GM12865 (cell line): Measurements from ENCODE around the gene LYSMD2.
A peak's percentile ranks its signal among the peaks of the same experiment; 100 is the strongest.

Experiments
- DNase-seq: peaks from one replicate; pipeline ENCODE4 v3.0.0; 2010; ENCODE audit warnings: low read depth
- H3K4me3 ChIP-seq: 2 replicates; pipeline ENCODE4 v1.5.1; 2011; ENCODE audit warnings: mild to moderate bottlenecking, low read depth, low read length, control low read depth
- CTCF ChIP-seq: IDR thresholded peaks from 2 replicates; pipeline ENCODE4 v1.5.1; 2011; ENCODE audit warnings: low read length, control low read depth, low read depth, inconsistent platforms; ENCODE audit not compliant: insufficient read depth; ENCODE audit errors: missing control alignments

LYSMD2 gene

GRCh38 chr15:51687565-51687964, 49.9 kb downstream of the LYSMD2 start:
- DNase-seq = no peak
- TF ChIP-seq CTCF = no peak
- no peak overlapping the region for H3K4me3 ChIP-seq

DNA sequence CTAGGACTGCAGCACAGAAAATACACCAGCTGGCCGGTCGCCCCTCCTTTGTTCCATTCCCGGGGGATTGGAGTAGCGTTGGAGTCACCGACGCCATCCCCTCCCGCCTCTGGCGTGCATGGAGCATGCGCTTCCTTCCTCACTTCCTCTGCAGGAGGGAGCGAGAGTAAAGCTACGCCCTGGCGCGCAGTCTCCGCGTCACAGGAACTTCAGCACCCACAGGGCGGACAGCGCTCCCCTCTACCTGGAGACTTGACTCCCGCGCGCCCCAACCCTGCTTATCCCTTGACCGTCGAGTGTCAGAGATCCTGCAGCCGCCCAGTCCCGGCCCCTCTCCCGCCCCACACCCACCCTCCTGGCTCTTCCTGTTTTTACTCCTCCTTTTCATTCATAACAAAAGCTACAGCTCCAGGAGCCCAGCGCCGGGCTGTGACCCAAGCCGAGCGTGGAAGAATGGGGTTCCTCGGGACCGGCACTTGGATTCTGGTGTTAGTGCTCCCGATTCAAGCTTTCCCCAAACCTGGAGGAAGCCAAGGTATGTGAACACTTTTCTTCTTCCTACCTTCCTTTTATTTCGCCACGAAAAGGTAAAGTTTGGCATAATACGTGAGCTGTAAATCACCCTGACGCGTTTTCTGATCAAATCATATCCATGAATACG, 56.0 kb downstream of the LYSMD2 start, which contains the start of gene SCG3:
Gene SCG3 (plus strand): TSS at position 201 of the 661 bp plus-strand sequence. CDS start 253 bp downstream, at position 454.
- TF ChIP-seq CTCF = no peak
- DNase-seq = peak; percentile 36
- no peak within 1 kb of the TSS for H3K4me3 ChIP-seq

GRCh38 chr15:51680321-51680720, 57.1 kb downstream of the LYSMD2 start:
- DNase-seq = no peak
- no peak overlapping the region for H3K4me3 ChIP-seq
- no peak for TF ChIP-seq CTCF

GRCh38 chr15:51678096-51678495, 59.4 kb downstream of the LYSMD2 start:
- no peak overlapping the region for H3K4me3 ChIP-seq
- DNase-seq = no peak
- TF ChIP-seq CTCF = no peak

DNA sequence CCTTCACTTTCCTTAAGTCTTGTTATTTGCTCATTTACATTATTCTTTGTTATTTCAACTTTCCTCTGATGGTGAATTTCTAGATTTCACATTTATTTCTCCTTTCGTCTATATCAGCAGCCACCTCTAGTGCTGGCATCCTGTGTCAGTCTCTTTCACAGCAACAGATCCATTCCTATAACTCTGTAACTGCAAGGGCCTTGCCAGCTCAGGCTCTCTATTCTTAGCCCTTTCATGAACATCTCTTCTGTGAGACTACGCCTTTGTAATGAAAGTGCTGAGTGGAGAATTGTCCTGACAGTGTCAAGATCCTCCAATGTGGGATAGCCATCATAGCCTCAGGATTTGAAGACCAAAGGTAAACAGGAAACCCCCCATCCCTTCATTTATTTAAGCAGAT, 60.0 kb downstream of the LYSMD2 start:
- TF ChIP-seq CTCF = no peak
- no peak for DNase-seq
- no peak overlapping the region for H3K4me3 ChIP-seq

- DNase-seq = no peak
- TF ChIP-seq CTCF = no peak
- no peak overlapping the region for H3K4me3 ChIP-seq
These were observed 60.4 kb downstream of the LYSMD2 start for GRCh38 chr15:51677021-51677420.

- H3K4me3 ChIP-seq = no peak overlapping the region
- no peak for TF ChIP-seq CTCF
- DNase-seq = no peak
These were observed 62.2 kb downstream of the LYSMD2 start for GRCh38 chr15:51675234-51675633.
